Peyer's patch (tissue), 4 donors: ENCODE data around the gene VTI1A. TPM values are rescaled to one million over a fixed set of nuclear protein-coding genes. Genes with fewer than 3 reads are reported as not detected.

Experiments
- DNase-seq, 3 donors: peaks; one replicate each; pipeline ENCODE4 v3.0.0-alpha.2; 2017 to 2019
- H3K27ac ChIP-seq, 4 donors: fragments of 200-600 bp; sonication (generic); one replicate each; pipeline ENCODE4 v1.5.1; 2016 to 2019
- H3K27me3 ChIP-seq, 2 donors: fragments of 200-600 bp; sonication (generic); one replicate each; pipeline ENCODE4 v1.5.1; 2019
- H3K36me3 ChIP-seq, 3 donors: fragments of 200-600 bp; sonication (generic); one replicate each; pipeline ENCODE4 v1.5.1; 2016 to 2019
- H3K4me1 ChIP-seq, 4 donors: fragments of 200-600 bp; sonication (generic); one replicate each; pipeline ENCODE4 v1.5.1; 2016 to 2019
- H3K4me3 ChIP-seq, 4 donors: fragments of 200-600 bp; sonication (generic); 1 replicate in 3 of 4; 2 replicates in 1 of 4; pipeline ENCODE4 v1.5.1; 2016 to 2019; ENCODE audit warnings: mild to moderate bottlenecking in 1 of 4
- H3K9me3 ChIP-seq, 4 donors: fragments of 200-600 bp; sonication (generic); one replicate each; pipeline ENCODE4 v1.5.1; 2016 to 2019; ENCODE audit warnings: mild to moderate bottlenecking in 1 of 4
- CTCF ChIP-seq, 6 experiments: fragments of 450-650 bp in 4 of 6; fragments of 200-600 bp in 2 of 6; sonication (generic) in 1 of 6; IDR thresholded peaks; one replicate each; pipeline ENCODE4 v1.5.1; 2017 to 2019; ENCODE audit warnings: antibody characterized with exemption in 6 of 6, mild to moderate bottlenecking in 3 of 6, moderate library complexity in 1 of 6
- POLR2A ChIP-seq, 2 donors: fragments of 450-650 bp; IDR thresholded peaks; one replicate each; pipeline ENCODE4 v1.5.1; 2017; ENCODE audit warnings: antibody characterized with exemption in 2 of 2, mild to moderate bottlenecking in 2 of 2, moderate library complexity in 2 of 2
- total RNA-seq, 4 donors: library from RNA; depleted of rRNA; stranded (reverse); fragments of >200 nt; gene quantifications; one replicate each; pipeline ENCODE4 v1.1.0, GENCODE V29; 2016

VTI1A gene
- total RNA-seq, 4 donors from 2014 or later = 97.2 to 710 (median 170) TPM

- no peak for DNase-seq
- TF ChIP-seq CTCF (IDR thresholded peaks at IDR 0.05) (no peak), POLR2A (IDR thresholded peaks at IDR 0.05) (no peak)
- Histone ChIP-seq H3K9me3 (no peaks in the 10 kb centered on the region), H3K27me3 (no peaks in the 10 kb centered on the region), H3K27ac (no peak overlapping the region), H3K4me3 (no peak overlapping the region), H3K4me1 (peaks cover 0 to 10% (median 0%) of the 10 kb centered on the region in 4 donors), H3K36me3 (no peaks in the 10 kb centered on the region)
These were observed 288.2 kb downstream of the VTI1A start for GRCh38 chr10:112735041-112735695.

GRCh38 chr10:112738606-112739591, 291.9 kb downstream of the VTI1A start:
- H3K27ac ChIP-seq = no peak overlapping the region
- peaks cover 0 to 32% (median 2%) of the 10 kb centered on the region in 4 donors for H3K4me1 ChIP-seq
- no peak overlapping the region for H3K4me3 ChIP-seq
- no peak for DNase-seq
- no peaks in the 10 kb centered on the region for H3K27me3 ChIP-seq
- no peaks in the 10 kb centered on the region for H3K9me3 ChIP-seq
- TF ChIP-seq CTCF (IDR thresholded peaks at IDR 0.05) (no peak), POLR2A (IDR thresholded peaks at IDR 0.05) (no peak)
- no peaks in the 10 kb centered on the region for H3K36me3 ChIP-seq

- Histone ChIP-seq H3K36me3 (no peaks in the 10 kb centered on the region), H3K9me3 (no peaks in the 10 kb centered on the region), H3K27me3 (no peaks in the 10 kb centered on the region), H3K27ac (no peak overlapping the region), H3K4me1 (peaks cover 0 to 38% (median 2%) of the 10 kb centered on the region in 4 donors), H3K4me3 (no peak overlapping the region)
- TF ChIP-seq POLR2A (IDR thresholded peaks at IDR 0.05) (no peak), CTCF (IDR thresholded peaks at IDR 0.05) (no peak)
- no peak for DNase-seq
These were observed 292.8 kb downstream of the VTI1A start for GRCh38 chr10:112739592-112740353.

- no peak for DNase-seq
- TF ChIP-seq POLR2A (IDR thresholded peaks at IDR 0.05) (no peak), CTCF (IDR thresholded peaks at IDR 0.05) (no peak)
- H3K9me3 ChIP-seq = no peaks in the 10 kb centered on the region
- H3K27ac ChIP-seq = peak overlapping the region in 2 of 4 donors; percentile 55 to 61
- H3K4me1 ChIP-seq = peaks cover 0 to 38% (median 2%) of the 10 kb centered on the region in 4 donors
- H3K27me3 ChIP-seq = no peaks in the 10 kb centered on the region
- no peak overlapping the region for H3K4me3 ChIP-seq
- H3K36me3 ChIP-seq = no peaks in the 10 kb centered on the region
These were observed 294.9 kb downstream of the VTI1A start for GRCh38 chr10:112741830-112742402.
